Cardiac muscle cell (in vitro differentiated cells and primary cell): Measurements from ENCODE around the gene OR51I2. TPM values are rescaled to one million over a fixed set of nuclear protein-coding genes. Genes with fewer than 3 reads are reported as not detected.

Experiments
- DNase-seq, 2 donors: peaks; one replicate each; pipeline versions ENCODE4 v3.0.0 to v3.0.0-alpha.2; 2010 to 2017; ENCODE audit warnings: low read depth in 1 of 2, low spot score in 1 of 2
- H3K27ac ChIP-seq: fragments of 200-600 bp; sonication (generic); 2 replicates; pipeline ENCODE4 v1.5.1; 2016
- H3K27me3 ChIP-seq: fragments of 200-600 bp; sonication (generic); 2 replicates; pipeline ENCODE4 v1.6.0; 2016; ENCODE audit warnings: control low read depth
- H3K36me3 ChIP-seq: fragments of 200-600 bp; sonication (generic); 2 replicates; pipeline ENCODE4 v1.5.1; 2016; ENCODE audit warnings: control low read depth
- H3K4me1 ChIP-seq: fragments of 200-600 bp; sonication (generic); 2 replicates; pipeline ENCODE4 v1.8.1; 2017; ENCODE audit warnings: low read depth, mild to moderate bottlenecking, mixed run types
- H3K4me3 ChIP-seq: fragments of 200-600 bp; sonication (generic); 2 replicates; pipeline ENCODE4 v1.5.1; 2016; ENCODE audit warnings: mild to moderate bottlenecking
- H3K9me3 ChIP-seq: fragments of 200-600 bp; sonication (generic); 2 replicates; pipeline ENCODE4 v1.5.1; 2017; ENCODE audit warnings: low read depth, mild to moderate bottlenecking, control low read depth
- CTCF ChIP-seq: IDR thresholded peaks from 2 replicates; pipeline ENCODE4 v1.5.1; 2012; ENCODE audit warnings: low read depth, mild to moderate bottlenecking, low read length
- polyA plus RNA-seq: library from polyadenylated mRNA; unstranded; fragments of >200 nt; fragmentation: Nextera tagmentation; extraction: Ambion mirVana; gene quantifications from 2 replicates; pipeline ENCODE4 v1.2.1, GENCODE V29; 2016
- total RNA-seq: library from RNA; depleted of rRNA; stranded (reverse); fragments of >200 nt; gene quantifications from 2 replicates; pipeline ENCODE4 v1.2.3, GENCODE V29; 2016

The OR51I2 gene, protein sequence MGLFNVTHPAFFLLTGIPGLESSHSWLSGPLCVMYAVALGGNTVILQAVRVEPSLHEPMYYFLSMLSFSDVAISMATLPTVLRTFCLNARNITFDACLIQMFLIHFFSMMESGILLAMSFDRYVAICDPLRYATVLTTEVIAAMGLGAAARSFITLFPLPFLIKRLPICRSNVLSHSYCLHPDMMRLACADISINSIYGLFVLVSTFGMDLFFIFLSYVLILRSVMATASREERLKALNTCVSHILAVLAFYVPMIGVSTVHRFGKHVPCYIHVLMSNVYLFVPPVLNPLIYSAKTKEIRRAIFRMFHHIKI
- total RNA-seq (not detected in 2 replicates), polyA plus RNA-seq (0.19 TPM in 1 of 2 replicates, not detected in the other)

DNA sequence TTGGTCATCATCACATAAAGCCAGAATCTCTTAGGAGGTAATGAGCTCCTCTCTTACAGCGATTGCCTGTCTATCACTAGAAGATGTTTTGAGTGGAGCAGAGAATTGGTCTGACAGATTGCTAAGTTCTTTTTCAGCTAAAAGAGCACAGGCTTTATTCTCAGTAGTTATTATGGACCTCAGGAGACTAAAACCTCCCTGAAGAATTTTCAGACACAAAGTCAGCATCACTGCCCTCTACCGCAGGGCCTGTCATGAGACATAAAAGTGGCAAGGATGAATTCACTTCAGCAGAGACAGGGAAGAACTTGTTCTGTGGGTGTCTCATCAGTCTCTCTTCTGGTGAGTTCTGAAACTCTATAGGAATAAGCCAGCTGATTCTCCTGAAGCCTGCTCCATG lies at the start of gene OR51I2:
Gene OR51I2 (plus strand): TSS at position 301 of the 400 bp plus-strand sequence. CDS start 4,166 bp downstream, outside the sequence.
- no peaks in the 10 kb centered on the region for H3K9me3 ChIP-seq
- no peak for DNase-seq
- H3K27ac ChIP-seq = no peak within 1 kb of the TSS
- no peaks in the 10 kb centered on the region for H3K4me1 ChIP-seq
- no peaks in the 10 kb centered on the region for H3K36me3 ChIP-seq
- no peaks in the 10 kb centered on the region for H3K27me3 ChIP-seq
- TF ChIP-seq CTCF = no peak
- H3K4me3 ChIP-seq = no peak within 1 kb of the TSS

DNA sequence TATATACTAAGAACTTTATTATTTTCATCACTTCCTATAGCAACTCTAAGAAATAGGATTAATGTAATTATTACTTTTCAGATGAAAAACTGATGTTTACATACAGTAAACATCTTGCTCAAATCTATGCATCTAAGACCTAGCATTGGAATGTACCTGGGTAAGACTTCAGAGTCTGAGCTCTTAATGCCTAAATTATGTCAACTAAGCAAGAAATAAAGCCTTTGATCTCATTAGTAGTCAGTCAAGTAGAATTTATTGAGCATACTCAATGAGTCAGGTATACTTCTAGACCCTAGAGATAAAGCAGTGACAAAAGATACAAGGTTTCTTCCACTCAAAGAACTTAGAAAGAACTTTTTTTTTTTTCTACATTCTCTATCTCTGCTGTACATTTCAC lies 44.0 kb upstream of the OR51I2 start:
- no peak for TF ChIP-seq CTCF
- no peak overlapping the region for H3K4me3 ChIP-seq
- no peak for DNase-seq
- no peaks in the 10 kb centered on the region for H3K4me1 ChIP-seq
- H3K36me3 ChIP-seq = no peaks in the 10 kb centered on the region
- no peaks in the 10 kb centered on the region for H3K27me3 ChIP-seq
- no peak overlapping the region for H3K27ac ChIP-seq
- H3K9me3 ChIP-seq = no peaks in the 10 kb centered on the region

- Histone ChIP-seq H3K27me3 (no peaks in the 10 kb centered on the region), H3K4me3 (no peak overlapping the region)
- no peak for DNase-seq
These were observed 28.1 kb upstream of the OR51I2 start for GRCh38 chr11:5420993-5421392.

GRCh38 chr11:5421811-5422210 lies 27.3 kb upstream of the OR51I2 start, which contains the start of gene OR51Q1:
Gene OR51Q1 (plus strand): TSS chr11:5422111. CDS start chr11:5422201, 90 bp downstream.
- Histone ChIP-seq H3K4me1 (no peaks in the 10 kb centered on the region), H3K9me3 (no peaks in the 10 kb centered on the region), H3K27ac (no peak within 1 kb of the TSS), H3K4me3 (no peak within 1 kb of the TSS), H3K27me3 (no peaks in the 10 kb centered on the region), H3K36me3 (no peaks in the 10 kb centered on the region)
- no peak for TF ChIP-seq CTCF
- DNase-seq = no peak

More at GRCh38 chr11:5420993-5421392, 28.1 kb upstream of the OR51I2 start:
- Histone ChIP-seq H3K4me1 (no peaks in the 10 kb centered on the region), H3K27ac (no peak overlapping the region), H3K9me3 (no peaks in the 10 kb centered on the region), H3K36me3 (no peaks in the 10 kb centered on the region)
- TF ChIP-seq CTCF = no peak

GRCh38 chr11:5423131-5423530 lies 26.0 kb upstream of the OR51I2 start:
- no peaks in the 10 kb centered on the region for H3K4me1 ChIP-seq
- H3K27me3 ChIP-seq = no peaks in the 10 kb centered on the region
- no peak overlapping the region for H3K4me3 ChIP-seq
- no peak for DNase-seq
- H3K27ac ChIP-seq = no peak overlapping the region
- no peaks in the 10 kb centered on the region for H3K36me3 ChIP-seq
- TF ChIP-seq CTCF = no peak
- H3K9me3 ChIP-seq = no peaks in the 10 kb centered on the region
